Gastrocnemius medialis (tissue), 4 donors: Measurements from ENCODE around the gene PRSS57. TPM values are rescaled to one million over a fixed set of nuclear protein-coding genes. Genes with fewer than 3 reads are reported as not detected.

Experiments used
- ATAC-seq, 2 donors: fragments of 150-250 bp; one replicate each; pipeline ENCODE4 v1.9.1; 2016
- DNase-seq, 2 donors: peaks; one replicate each; pipeline ENCODE4 v3.0.0-alpha.2; 2019
- H3K27ac ChIP-seq, 4 donors: fragments of 200-600 bp; sonication (generic); 1 replicate in 1 of 4; 2 replicates in 3 of 4; pipeline ENCODE4 v1.5.1; 2016 to 2018; ENCODE audit warnings: mild to moderate bottlenecking in 2 of 4, moderate library complexity in 1 of 4
- H3K27me3 ChIP-seq, 3 donors: fragments of 200-600 bp; sonication (generic) in 2 of 3; 1 replicate in 1 of 3; 2 replicates in 2 of 3; pipeline versions ENCODE4 v1.5.1 to v1.6.0; 2016 to 2019; ENCODE audit warnings: mild to moderate bottlenecking in 1 of 3, moderate library complexity in 1 of 3
- H3K36me3 ChIP-seq, 2 donors: fragments of 200-600 bp; sonication (generic) in 1 of 2; one replicate each; pipeline ENCODE4 v1.5.1; 2017 to 2018
- H3K4me1 ChIP-seq, 2 donors: fragments of 200-600 bp; sonication (generic) in 1 of 2; one replicate each; pipeline ENCODE4 v1.5.1; 2016 to 2017; ENCODE audit warnings: mild to moderate bottlenecking in 2 of 2
- H3K4me3 ChIP-seq, 4 donors: fragments of 200-600 bp; sonication (generic) in 3 of 4; 1 replicate in 1 of 4; 2 replicates in 3 of 4; pipeline ENCODE4 v1.5.1; 2016 to 2019; ENCODE audit warnings: mild to moderate bottlenecking in 2 of 4
- H3K9me3 ChIP-seq, 3 donors: fragments of 200-600 bp; sonication (generic) in 2 of 3; 1 replicate in 1 of 3; 2 replicates in 2 of 3; pipeline ENCODE4 v1.5.1; 2016 to 2019
- POLR2A ChIP-seq, 2 donors: fragments of 450-650 bp; IDR thresholded peaks; one replicate each; pipeline ENCODE4 v1.6.1; 2017; ENCODE audit warnings: antibody characterized with exemption in 2 of 2, mild to moderate bottlenecking in 2 of 2, moderate library complexity in 2 of 2
- in situ Hi-C, 4 donors: fragments of 200-750 bp; cut with MboI; loops; one replicate each; pipeline versions ENCODE4 v1.15.0 to v1.8.0; 2017; ENCODE audit warnings: low sequenced_read_pairs in 4 of 4
- intact Hi-C: fragments of 100-400 bp; cut with DNase I; formaldehyde crosslinking; loops from one replicate; pipeline ENCODE4 v1.15.1; 2023; ENCODE audit warnings: low total_unique reads
- total RNA-seq, 4 donors: library from RNA; depleted of rRNA; stranded (reverse); fragments of >200 nt; gene quantifications; one replicate each; pipeline versions ENCODE4 v1.1.0 to v1.2.3, GENCODE V29; 2016
- TF ChIP-seq, protein P1 (sequence below), 5 experiments: fragments of 450-650 bp in 3 of 5; fragments of 200-600 bp in 2 of 5; sonication (generic) in 2 of 5; IDR thresholded peaks in 4 of 5; conservative IDR thresholded peaks in 1 of 5; 1 replicate in 4 of 5; 2 replicates in 1 of 5; pipeline ENCODE4 v1.5.1; 2016 to 2019; ENCODE audit warnings: antibody characterized with exemption in 5 of 5, mild to moderate bottlenecking in 3 of 5, moderate library complexity in 3 of 5

PRSS57 gene
- total RNA-seq, 4 donors from 2014 or later = not detected

DNA sequence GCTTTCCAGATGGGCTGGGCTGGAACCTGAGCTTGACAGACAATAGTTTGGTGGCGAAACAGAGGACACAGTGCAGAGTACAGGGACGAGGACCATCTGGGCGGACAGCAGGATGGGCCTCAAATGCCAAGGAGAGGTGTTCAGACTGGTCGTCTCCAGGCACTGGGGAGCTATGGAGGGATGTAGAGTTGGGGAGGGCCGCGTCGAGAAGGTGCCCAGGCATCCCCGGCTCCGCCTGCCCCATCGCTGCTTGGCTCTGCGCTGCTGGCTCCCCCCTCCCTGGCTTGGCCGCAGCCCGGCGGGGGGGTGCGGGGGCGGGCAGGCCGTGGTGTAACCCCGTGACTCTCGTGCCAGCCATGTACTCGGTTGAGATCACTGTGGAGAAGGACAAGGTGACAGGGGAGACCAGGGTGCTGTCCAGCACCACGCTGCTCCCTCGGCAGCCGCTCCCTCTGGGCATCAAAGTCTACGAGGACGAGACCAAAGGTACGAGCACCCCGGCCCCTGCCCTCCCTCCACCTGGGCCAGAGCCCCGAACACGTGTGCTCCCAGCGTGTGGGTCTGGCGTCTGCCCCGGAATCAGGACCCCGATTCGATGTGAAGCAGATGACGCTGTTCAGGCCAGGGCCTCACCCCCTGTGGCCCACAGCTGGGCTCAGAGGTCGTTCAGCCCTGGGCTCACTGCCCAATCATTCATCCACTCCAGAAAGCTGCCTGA is 44.9 kb upstream of the PRSS57 start:
- no peak overlapping the region for H3K4me3 ChIP-seq
- no peak for DNase-seq
- H3K27me3 ChIP-seq = no peaks in the 10 kb centered on the region
- no peak for ATAC-seq
- no peaks in the 10 kb centered on the region for H3K36me3 ChIP-seq
- in situ Hi-C loops (loop anchor here in 1 of 4 donors (10.0 kb wide), 1 partner anchor 75 kb away; the partner anchor contains the start of gene RNF126), intact Hi-C loops (no loop called here)
- no peak overlapping the region for H3K27ac ChIP-seq
- TF ChIP-seq, protein P1, sequence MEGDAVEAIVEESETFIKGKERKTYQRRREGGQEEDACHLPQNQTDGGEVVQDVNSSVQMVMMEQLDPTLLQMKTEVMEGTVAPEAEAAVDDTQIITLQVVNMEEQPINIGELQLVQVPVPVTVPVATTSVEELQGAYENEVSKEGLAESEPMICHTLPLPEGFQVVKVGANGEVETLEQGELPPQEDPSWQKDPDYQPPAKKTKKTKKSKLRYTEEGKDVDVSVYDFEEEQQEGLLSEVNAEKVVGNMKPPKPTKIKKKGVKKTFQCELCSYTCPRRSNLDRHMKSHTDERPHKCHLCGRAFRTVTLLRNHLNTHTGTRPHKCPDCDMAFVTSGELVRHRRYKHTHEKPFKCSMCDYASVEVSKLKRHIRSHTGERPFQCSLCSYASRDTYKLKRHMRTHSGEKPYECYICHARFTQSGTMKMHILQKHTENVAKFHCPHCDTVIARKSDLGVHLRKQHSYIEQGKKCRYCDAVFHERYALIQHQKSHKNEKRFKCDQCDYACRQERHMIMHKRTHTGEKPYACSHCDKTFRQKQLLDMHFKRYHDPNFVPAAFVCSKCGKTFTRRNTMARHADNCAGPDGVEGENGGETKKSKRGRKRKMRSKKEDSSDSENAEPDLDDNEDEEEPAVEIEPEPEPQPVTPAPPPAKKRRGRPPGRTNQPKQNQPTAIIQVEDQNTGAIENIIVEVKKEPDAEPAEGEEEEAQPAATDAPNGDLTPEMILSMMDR (IDR thresholded peaks at IDR 0.05 in 4 of 5, conservative IDR thresholded peaks at IDR 0.05 in 1 of 5) = no peak
- TF ChIP-seq POLR2A (IDR thresholded peaks at IDR 0.05) = no peak
- H3K4me1 ChIP-seq = no peaks in the 10 kb centered on the region
- H3K9me3 ChIP-seq = no peaks in the 10 kb centered on the region

DNA sequence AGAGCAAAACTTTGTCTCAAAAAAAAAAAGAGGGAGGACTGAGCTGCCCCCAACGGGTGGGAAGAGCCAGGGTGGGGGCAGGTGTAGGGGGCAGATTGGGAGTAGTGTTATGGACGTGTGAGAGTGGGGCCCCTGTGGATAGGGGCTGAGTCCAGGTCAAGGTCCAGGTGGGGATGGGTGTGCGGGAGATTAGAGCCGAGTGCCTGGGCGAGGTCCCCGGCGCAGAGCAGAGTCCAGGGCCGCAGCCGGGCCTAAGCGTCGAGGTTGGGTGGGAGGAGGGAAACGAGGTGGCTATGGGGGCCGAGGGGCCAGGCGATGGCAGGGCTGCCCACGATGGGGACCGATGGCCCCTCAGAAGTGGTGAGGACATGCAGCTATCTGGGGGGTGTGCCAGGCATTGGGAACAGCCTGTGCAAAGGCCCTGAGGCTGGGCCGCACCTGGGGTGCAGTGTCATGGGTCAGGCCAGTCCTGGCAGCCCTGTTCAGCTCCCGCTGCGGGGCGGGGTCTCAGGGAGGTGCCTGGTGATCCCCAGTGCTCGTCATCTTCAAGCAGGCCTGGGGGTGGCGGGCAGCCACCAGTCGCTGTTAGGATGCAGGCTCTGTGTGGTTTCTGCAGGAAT is 43.4 kb upstream of the PRSS57 start:
- no peaks in the 10 kb centered on the region for H3K4me1 ChIP-seq
- TF ChIP-seq, protein P1 (IDR thresholded peaks at IDR 0.05 in 4 of 5, conservative IDR thresholded peaks at IDR 0.05 in 1 of 5) = no peak
- TF ChIP-seq POLR2A (IDR thresholded peaks at IDR 0.05) = no peak
- in situ Hi-C loops = loop anchor here in 1 of 4 donors (10.0 kb wide), 1 partner anchor 74 kb away; the partner anchor contains the start of gene RNF126
- intact Hi-C loops = no loop called here
- no peak for ATAC-seq
- no peak overlapping the region for H3K27ac ChIP-seq
- DNase-seq = no peak
- no peaks in the 10 kb centered on the region for H3K27me3 ChIP-seq
- H3K36me3 ChIP-seq = no peaks in the 10 kb centered on the region
- no peak overlapping the region for H3K4me3 ChIP-seq
- H3K9me3 ChIP-seq = no peaks in the 10 kb centered on the region

DNA sequence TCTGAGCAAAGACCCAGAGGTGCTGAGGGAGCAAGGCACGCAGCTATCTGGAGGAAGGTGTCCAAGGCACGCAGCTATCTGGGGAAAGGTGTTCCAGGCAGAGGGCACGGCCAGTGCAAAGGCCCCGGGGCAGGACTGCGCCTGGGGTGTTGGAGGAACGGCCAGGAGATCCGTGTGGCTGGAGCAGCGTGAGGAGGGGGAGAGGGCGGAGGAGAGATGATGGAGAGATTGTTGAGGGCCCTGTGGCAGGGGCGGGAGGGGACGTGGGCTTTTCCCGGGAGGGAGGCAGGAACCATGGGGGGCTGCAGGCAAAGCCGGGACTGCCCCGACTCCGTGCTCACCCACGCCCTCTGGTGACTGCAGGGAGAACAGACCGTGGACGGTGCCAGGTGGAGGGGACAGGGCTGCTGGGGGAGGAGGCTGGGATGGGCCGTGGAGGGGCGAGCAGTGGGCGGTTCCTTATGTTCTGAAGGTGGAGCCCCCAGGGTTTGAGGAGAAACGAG is 42.4 kb upstream of the PRSS57 start:
- no peaks in the 10 kb centered on the region for H3K9me3 ChIP-seq
- in situ Hi-C loops (loop anchor here in 1 of 4 donors (10.0 kb wide), 1 partner anchor 73 kb away; the partner anchor contains the start of gene RNF126), intact Hi-C loops (no loop called here)
- no peaks in the 10 kb centered on the region for H3K4me1 ChIP-seq
- H3K4me3 ChIP-seq = no peak overlapping the region
- TF ChIP-seq, protein P1 (IDR thresholded peaks at IDR 0.05 in 4 of 5, conservative IDR thresholded peaks at IDR 0.05 in 1 of 5) = peak in 3 of 5 experiments; percentile 30 to 46 (median 38)
- TF ChIP-seq POLR2A (IDR thresholded peaks at IDR 0.05) = no peak
- DNase-seq (no peak), ATAC-seq (peak in 1 of 2 donors; percentile 30)
- no peaks in the 10 kb centered on the region for H3K36me3 ChIP-seq
- no peaks in the 10 kb centered on the region for H3K27me3 ChIP-seq
- H3K27ac ChIP-seq = no peak overlapping the region

DNA sequence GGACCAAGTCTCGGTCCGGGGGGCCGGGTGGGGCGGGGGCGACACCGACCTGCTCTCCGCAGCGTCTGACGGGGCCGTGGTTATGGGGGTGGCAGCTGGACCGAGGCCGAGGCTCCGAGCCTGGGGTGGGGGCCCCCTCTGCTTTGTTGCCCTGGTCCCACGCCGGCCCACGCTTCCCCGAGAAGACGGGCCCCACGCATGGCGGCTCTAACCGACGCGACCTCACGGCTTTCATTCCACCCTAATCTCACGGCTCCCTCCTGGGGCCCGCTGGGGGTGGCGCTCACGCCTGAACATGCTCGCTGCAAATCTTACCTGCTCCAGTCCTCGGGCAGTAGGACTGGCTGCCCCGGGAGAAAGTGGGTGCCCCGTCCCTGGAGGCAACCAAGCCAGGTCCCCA is 40.9 kb upstream of the PRSS57 start:
- DNase-seq = no peak
- intact Hi-C loops = no loop called here
- in situ Hi-C loops = loop anchor here in 1 of 4 donors (10.0 kb wide), 1 partner anchor 71 kb away; the partner anchor contains the start of gene RNF126

More for the DNA sequence above, 40.9 kb upstream of the PRSS57 start:
- H3K4me1 ChIP-seq = no peaks in the 10 kb centered on the region
- no peaks in the 10 kb centered on the region for H3K27me3 ChIP-seq
- H3K9me3 ChIP-seq = no peaks in the 10 kb centered on the region
- H3K4me3 ChIP-seq = no peak overlapping the region
- no peak for TF ChIP-seq POLR2A (IDR thresholded peaks at IDR 0.05)
- TF ChIP-seq, protein P1 (IDR thresholded peaks at IDR 0.05 in 4 of 5, conservative IDR thresholded peaks at IDR 0.05 in 1 of 5) = no peak
- H3K36me3 ChIP-seq = no peaks in the 10 kb centered on the region
- no peak for ATAC-seq
- H3K27ac ChIP-seq = no peak overlapping the region
